Activated T-cell treated with anti-CD3 and anti-CD28 coated beads for 48 hours (primary cell): Measurements from ENCODE around the gene PDIA4.
A peak's percentile ranks its signal among the peaks of the same experiment; 100 is the strongest.
"Not testable (repeated sequence)": the region's sequence is repeated elsewhere in the genome, so short reads cannot be mapped to it uniquely, and the experiment has no call there.

Source experiments
- DNase-seq: peaks from one replicate; pipeline ENCODE4 v3.0.0-alpha.2; 2020; ENCODE audit warnings: low read depth

Gene PDIA4

DNA sequence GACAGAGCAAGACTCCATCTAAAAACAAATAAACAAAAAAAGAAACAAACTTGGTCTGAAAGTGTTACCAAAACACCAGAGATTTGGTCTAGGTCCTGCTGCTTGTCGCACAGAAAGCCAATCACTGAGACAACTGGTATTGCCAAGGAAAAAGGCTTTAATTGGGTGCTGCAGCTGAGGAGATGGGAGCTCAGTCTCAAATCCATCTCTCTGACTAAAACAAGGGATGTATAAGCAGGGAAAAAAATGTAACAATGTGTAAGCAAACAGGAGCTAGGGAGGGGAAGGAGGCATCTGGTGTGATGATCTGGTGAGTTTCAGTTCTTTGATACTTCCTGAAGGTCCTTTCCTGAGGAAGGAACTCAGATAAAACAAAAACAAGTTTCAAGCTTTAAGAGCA lies 8.4 kb upstream of the PDIA4 start:
- DNase-seq: no peak

DNA sequence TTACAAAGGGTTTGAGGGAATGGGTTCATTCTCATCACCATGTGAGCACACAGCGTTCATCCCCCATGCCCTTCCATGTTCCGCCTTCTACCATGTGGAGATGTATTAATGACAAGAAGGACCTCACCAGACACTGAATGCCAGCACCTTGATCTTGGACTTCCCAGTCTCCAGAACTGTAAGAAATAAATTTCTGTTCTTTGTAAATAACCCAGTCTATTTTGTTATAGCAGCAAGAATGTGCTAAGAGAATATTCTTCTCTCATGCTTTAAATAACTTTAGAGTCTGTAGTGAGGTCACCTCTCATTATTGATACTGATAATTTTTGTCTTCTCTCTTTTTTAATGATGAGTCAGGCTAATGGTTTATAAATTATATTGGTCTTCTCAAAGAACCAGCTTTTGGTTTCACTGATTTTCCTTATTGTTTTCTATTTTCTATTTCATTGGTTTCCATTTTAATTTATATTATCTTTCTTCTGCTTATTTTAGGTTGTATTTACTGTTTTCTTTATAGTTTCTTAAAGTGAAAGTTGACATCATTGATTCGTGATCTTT lies 3.1 kb upstream of the PDIA4 start:
- DNase-seq: no peak

DNA sequence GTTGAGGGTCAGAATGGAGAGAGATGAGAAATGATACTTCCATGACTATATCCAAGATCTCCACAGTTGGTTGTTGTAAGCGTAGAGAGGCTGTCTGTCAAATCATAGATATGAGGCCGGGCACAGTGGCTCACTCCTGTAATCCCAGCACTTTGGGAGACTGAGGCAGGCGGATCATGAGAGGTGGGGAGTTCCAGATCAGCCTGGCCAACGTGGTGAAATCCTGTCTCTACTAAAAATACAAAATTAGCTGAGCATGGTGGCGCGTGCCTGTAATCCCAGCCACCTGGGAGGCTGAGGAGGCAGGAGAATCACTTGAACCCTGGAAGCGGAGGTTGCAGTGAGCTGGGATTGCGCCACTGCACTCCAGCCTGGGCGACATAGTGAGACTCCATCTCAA lies 2.1 kb upstream of the PDIA4 start:
- not testable (repeated sequence) for DNase-seq

DNA sequence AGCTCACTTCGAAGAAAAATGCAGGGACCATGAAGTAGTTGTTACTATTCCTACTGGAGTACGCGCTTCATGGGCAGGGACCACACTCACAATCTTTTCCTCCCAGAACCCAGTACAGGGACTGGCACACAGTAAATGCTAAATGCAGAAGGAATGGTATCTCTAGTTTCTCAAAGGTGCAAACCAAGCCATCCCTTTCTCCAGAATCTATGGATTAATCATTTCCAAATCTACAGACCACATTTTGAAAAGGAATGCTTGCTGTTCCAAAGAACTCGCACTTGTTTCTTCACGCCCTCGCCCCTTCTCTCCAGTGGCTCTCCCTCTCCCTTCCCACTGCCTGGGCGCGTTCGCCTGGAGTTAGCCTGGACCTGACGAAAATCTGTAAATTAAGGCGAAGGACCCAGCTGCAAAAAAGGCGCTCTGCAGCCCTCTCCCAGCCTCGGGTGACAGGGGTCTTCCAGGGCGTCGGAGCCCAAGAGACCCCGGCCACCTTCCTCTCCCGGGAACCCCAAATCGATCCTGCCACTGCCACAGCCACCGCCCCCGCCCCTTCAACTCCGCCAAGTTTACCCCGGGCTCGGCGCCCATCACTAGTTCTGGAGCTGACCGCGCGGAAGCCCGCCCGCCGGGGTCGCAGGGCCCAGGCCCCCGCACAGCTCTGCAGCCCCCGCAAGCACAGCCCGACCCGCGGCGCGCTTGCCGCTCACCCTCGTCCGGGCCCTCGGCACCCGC lies 527 bp downstream of the PDIA4 start:
- DNase-seq: no peak

DNA sequence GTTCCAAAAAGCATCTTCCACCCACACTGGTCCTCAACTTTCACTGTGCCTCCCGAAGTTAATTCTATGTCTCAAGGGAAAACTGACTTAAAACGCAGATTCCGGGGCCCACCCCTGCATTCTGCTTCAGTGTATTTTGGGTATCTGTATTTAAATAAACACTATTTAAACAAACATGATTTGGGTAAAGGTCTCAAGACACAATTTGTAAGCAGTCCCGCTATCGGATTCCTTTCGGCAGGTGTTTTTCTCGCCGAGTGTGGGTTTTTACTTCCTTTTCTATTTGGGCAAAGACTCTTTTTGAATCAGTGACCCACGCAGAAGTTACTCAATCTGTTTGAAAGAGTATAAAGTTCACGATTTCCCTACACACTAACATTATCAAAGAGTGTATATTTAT lies 1.2 kb downstream of the PDIA4 start:
- DNase-seq: no peak

DNA sequence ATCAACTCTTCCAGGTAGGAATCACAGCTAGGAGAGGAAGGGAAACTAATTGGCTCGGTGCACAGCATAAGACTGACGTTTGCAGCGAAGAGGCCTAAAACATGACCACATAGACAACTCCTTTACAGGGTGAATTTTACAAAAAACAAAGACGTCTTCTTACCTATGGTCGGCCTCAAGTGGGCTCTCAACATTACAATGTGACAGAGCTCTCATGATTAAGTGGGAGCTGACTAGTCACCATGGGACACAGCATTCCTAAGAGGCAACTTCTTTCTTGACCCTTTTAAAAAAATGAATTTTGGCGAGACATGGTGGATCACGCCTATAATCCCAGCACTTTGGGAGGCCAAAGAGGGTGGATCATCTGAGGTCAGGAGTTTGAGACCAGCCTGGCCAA lies 4.6 kb downstream of the PDIA4 start:
- DNase-seq: no peak

DNA sequence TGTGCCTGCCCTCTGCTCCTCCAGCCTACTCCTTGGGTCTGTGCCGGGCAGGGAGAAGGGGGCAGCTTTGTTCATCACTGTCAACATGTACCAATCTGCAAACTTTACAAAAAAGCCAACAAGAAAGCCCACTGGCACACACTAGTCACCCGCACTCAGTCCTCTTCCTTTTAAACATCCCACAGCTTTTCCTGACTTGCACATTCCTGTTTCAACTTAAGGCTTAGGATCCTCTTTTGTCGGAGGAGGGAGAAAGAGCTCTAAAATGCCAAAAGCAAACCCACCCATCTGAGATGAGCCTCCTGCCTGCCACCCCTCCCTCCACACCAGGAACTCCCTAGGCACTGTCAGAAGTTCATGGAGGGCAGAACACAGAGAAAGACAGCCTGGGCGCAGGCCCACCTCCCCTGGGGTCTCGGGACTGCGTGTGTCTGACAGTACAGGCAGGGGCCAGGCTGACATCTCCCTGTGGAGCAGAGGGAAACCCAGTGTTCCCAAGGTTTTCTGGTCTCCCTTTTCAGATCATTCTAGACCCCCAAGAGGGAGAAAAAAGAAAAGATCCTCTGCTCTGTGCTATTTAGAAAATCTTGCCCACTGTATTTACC lies 5.4 kb downstream of the PDIA4 start:
- DNase-seq: no peak

DNA sequence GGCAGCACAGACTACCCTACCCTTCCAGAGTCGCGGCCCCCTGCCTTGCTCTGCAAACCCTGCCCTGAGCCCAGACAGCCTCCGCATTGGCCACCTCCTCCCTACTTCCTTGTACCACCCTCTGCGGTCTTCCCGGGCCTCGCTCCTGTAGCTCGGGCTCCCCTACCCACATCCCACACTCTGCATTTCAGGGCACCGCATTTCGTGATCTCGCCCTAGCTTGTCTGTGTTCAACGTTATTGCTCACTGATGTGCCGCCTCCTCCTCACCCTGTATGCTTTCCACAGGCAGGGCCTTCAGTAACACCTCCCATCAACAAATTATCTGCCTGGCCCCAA lies 6.6 kb downstream of the PDIA4 start:
- no peak for DNase-seq

DNA sequence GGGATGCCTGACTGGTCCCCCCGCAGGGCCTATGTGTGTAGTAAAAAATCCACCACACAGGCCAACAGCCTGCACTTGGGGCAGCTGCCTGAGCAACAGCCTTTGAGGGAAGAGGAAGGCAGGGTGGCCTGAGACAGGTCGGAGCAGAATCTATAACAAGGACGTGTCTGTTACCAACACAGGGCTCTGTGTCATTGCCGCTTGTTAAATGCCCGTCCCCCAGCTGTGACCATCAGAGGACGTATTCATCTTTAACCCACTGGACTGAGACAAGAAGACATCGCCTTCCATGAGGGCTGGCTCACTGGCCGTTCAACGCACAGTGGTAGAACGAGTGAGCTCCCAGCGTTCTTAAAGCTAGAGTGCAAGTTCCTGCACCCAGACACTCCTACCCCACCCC lies 7.8 kb downstream of the PDIA4 start:
- no peak for DNase-seq

DNA sequence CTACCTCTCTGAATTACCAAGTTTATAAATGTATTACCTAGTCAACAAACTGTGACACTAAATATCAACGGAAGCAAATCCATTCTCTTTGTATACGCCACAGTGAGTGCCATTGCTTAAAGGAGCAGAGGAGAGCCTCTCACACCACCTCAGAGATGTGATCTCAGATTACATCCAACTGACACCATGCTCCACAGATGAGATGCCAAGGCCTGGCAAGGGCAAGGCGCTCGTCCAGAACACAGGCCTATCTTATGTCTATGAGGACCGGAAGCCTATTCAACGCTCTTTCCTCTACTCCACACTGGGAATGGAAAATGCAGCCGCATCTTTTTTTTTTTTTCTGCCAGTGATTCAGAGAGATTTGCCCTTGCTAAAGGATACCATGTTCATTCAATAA lies 11.4 kb downstream of the PDIA4 start:
- DNase-seq: no peak

DNA sequence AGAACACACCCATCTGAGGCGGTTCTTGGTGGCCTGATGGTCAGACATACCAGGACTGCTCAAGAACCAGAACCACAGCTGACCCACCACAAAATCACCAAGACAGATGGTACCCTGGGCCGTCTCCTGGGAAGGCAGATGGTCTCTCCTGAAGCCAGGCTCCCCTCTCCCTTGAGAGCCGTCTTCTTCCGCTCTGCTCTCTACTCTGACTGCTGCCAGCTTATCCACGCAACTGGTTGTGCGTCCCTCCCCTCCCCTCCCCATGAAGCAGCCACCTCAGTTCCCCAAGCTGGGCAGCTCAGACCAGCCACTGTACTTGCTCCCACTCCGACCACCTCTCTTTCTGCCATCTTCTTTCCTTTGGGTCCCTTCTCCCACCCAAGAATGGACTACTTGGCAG lies 14.0 kb downstream of the PDIA4 start:
- no peak for DNase-seq

DNA sequence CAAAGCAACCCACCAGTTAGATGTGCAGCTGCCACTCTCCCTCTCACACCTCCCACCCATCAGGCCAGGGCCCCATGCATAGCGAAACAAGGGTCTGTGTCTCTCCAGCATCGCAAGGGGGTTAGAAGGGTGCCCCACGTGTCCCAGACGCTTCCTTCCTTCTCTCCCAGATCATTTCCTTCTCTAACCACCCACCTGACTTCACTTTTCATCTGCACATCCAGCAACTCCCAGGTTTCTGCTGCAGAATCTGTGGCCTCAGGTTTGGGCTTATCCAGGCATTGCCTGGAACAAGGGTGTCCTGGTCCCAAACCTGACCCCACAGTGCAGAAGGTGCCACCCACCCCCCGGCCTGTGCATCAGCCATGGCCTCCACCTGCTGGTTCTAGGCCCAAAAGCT lies 14.4 kb downstream of the PDIA4 start:
- DNase-seq: no peak

DNA sequence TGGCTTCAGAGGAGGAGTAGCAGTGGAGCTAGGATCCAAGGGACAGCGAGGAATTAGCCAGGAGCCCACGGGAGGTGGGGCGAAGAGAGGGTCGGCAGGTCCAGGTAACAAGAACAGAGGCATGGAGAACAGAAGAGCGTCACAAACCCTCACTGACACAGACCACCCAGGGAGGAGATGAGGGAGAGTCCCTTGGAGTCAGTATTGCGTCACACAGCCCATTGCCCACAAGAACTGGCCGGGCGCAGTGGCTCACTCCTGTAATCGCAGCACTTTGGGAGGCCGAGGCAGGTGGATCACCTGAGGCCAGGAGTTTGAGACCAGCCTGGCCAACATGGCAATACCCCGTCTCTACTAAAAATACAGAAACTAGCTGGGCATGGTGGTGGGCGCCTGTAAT lies 15.6 kb downstream of the PDIA4 start:
- not testable (repeated sequence) for DNase-seq

DNA sequence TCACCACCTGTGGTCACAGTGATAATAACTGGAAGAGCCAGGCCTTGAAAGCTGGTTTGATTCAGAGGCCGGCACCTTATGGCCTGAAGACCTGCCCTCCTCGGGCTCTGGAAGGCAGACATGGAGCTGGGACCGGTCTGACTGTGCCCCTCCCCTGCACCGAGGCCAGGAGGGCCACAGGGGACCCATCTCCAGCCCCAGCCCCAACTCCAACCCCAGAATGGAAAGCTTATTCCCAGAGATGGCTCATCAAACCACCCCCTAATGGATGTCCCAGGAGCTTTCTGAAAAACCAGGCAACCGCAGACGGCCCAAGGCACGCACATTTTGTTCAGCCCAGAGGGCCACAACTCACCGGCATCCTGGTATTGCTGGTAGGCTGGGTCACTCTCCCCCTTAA lies 16.8 kb downstream of the PDIA4 start:
- no peak for DNase-seq

DNA sequence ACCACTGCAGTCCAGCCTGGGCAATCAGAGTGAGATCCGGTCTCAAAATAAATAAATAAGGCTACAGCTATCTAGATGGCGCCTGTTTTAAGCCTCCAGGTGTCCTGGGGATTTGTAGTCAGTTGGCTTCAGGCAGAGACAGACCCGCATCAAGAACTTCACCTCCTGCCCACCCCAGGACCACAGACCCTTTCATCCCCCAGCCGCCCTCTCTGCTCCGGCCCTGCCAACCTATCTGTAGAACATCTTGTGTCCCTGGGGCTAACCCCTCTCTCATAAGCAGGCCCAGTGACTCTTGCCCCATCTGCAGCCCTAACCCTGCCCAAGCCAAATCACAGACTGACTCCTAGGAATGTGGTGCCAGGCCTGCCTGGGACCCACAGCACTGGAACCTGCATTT lies 17.9 kb downstream of the PDIA4 start:
- no peak for DNase-seq

DNA sequence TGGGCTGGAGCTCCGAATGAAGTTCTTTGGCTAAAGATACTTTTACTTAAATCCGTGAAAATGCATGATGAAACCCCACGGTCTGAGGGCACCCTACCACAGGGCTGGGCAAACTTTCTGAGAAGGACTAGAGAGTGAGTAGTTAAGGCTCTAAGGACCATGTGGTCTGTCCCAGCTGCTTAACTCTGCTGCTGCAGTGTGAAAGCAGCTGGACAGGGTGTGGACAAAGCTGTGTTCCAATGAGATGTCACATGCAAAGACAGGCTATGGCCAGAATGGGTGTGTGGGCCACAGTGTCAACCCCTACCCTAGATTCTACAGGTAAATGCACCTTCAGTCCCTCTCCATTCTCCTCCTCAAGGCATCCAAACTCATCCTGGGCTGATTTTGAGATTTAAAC lies 18.8 kb downstream of the PDIA4 start:
- DNase-seq: no peak

DNA sequence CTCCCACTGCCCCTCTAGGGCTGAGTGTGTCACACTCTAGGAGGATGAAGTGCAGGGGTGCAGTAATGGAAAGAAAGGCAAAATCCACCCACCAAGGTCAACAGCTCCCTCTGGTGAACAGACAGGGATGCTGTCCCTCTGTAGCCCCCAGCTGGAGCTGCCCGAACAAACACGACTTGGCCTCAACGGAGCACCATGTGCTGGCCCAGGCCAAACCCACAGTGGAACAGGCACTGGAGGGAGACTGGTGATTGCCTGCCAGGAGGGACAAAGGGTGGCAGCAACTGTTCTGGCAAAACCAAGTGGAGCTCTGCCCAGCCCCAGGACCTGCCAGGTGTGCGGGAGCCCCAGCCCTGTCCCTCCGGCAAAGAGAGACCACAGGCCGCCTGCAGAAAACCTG lies 20.7 kb downstream of the PDIA4 start:
- DNase-seq: no peak

DNA sequence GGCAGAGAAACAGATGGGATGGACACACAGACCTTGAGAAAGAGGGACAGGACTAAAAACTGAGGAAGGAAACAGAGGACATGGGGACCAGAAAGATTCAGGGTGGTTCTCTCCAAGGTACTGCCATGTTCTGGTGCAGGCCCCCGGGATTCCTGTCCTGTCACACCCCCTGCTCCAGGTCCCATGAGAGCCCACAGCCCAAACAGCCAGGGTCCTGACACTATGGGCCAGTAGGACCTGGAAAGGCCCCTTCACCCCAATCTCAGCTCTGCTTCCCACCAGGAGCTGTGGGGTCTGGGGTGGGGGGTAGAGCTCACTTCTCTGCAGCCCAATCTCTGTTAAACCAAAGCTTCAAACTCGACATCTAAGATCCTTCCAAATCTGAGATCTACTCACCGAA lies 21.2 kb downstream of the PDIA4 start:
- no peak for DNase-seq

DNA sequence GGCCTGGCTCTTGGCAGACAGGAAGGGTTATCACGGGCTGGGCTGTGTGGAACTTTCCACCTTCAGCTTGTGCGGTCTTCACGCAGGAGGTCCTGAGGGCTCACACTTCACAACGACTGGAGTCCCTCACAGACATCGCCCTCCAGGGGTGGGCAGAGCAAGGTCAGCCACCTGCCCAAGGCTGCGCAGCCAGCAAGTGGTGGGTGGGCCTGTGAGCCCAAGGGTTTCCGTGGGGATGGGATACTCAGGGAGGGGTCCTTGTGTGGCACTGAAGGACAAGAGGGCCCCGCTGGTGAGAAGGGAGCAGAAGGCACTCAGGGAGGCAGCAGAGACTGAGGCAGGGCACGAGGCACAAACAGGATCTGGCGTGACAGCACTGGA lies 22.0 kb downstream of the PDIA4 start:
- DNase-seq: no peak

DNA sequence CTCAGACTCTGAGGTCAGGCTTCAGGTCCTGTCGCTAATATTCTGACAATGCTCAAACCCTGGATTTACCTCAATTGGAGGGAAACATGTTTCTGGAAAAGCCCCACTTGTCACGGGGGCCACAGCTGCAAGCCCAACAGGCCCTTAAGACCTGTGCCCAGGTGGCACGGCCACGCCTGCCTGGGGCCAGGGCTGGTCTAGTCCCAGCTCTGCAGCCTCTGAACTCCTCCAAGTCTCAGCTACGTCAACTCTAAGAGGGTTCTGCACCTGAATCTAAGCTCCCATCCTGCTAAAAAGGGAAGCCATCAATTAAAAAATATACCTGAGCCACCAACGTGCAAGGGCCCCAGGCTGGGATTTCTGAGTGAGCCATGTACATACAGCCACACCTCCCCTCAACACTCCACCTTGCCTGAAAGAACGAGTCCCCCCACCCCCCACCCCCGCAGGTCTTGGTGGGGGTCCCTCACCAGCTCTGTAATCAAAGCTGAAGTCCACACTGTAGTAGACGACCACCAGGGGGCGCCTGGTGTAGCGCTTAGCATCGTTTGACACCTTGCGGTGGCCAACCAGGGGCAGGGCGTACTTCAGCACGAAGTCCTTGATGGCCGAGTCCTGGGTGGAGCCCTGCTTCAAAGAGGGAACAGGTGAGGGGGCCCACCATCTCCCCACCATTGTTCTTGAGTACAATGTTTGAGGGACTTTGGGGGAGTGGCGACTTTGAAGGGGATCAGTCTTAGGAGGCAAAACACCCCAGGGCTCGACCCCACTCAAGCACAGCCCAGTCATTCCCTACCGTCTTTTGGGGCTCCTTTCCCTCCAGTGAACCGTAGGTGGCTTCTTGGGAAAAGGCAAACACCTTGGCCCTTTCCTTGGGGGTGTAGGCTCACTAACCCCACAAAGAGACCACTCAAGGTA lies 22.6 kb downstream of the PDIA4 start:
- DNase-seq: peak; percentile 74

DNA sequence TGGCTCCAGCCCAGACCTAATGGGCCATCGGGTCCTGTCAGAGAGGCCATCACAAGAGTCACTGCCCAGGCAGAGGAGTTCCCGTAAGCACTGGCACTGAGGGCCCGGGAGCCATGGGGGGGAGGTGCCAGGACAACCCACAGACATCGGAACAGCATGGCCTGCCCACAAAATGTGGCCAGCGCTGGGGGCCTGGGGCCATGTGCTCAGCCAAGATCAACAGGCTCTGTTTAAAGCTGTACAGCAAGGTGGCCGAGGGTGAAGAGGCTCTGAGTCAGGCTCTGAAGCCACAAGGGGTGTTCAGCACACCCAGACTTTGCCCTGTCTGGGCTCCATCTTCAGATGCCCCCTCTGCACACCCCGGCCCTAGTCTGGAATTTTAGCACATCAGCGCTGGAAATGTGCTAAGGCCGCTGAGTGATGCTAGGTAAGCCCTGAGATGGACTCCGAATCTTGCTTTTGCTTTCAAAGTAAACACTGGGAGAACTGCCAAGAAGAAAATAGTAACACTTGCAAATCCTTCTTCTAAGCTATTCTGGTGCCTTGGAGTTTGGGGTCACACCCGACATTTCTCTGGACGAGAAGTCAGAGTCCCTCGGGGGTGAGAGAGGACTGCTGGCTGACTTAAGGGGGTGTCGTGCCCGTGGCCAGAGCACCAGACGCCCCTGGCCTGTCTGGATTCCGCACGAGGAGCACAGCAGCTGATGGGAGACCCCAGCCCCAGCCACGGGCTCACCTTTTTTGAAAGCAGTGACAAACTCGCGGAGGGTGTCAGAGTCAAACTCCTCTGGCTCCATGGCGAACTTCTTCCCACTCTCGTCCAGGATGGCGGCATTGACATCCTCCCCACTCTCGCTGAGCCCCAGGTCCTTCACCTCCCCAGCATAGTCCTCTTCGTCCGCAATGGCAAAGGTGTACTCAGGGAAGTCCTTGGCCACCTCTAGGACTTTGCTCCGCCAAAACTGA lies 23.6 kb downstream of the PDIA4 start:
- DNase-seq: no peak
